ENCODE measurements around the gene GNAZ. TPM values are rescaled to one million over a fixed set of nuclear protein-coding genes. Genes with fewer than 3 reads are reported as not detected.

GNAZ gene
- total RNA-seq, 1 donor from 2014 or later, result 1.1 TPM

- DNase-seq (ENCODE audit: low read depth) (no peak), FAIRE-seq (no peak)
- Mint-ChIP-seq H3K4me3 (ENCODE audit: unreplicated experiment) (no peak overlapping the region), H3K27me3 (ENCODE audit: low read depth, unreplicated experiment) (peaks cover 4% of the 10 kb centered on the region), H3K36me3 (ENCODE audit: low read depth, unreplicated experiment) (peaks cover 16% of the 10 kb centered on the region), H3K4me1 (ENCODE audit: low read depth, unreplicated experiment) (peaks cover 7% of the 10 kb centered on the region), H3K9me3 (ENCODE audit: unreplicated experiment) (no peaks in the 10 kb centered on the region), H3K27ac (ENCODE audit: unreplicated experiment) (peak overlapping the region; percentile 5)
- Histone ChIP-seq H3K4me2 (ENCODE audit: low read length) (no peak overlapping the region), H3K79me2 (ENCODE audit: insufficient read depth, low read length) (peaks cover 2% of the 10 kb centered on the region), H3K9ac (ENCODE audit: low read length) (no peak overlapping the region), H4K20me1 (ENCODE audit: insufficient read depth, low read length) (peaks cover 12% of the 10 kb centered on the region), H3K4me3 (ENCODE audit: insufficient read depth, low read depth, low read length) (no peak overlapping the region), H2AFZ (ENCODE audit: low read depth, low read length) (no peak overlapping the region), H3K27ac (ENCODE audit: low read depth, low read length) (no peak overlapping the region), H3K36me3 (ENCODE audit: insufficient read depth, low read length) (no peaks in the 10 kb centered on the region), H3K9me3 (ENCODE audit: insufficient read depth, low read depth, low read length) (no peaks in the 10 kb centered on the region), H3K27me3 (ENCODE audit: insufficient read depth, low read length) (no peaks in the 10 kb centered on the region), H3K4me1 (ENCODE audit: insufficient read depth, low read length) (peaks cover 21% of the 10 kb centered on the region)
- TF ChIP-seq EZH2 (IDR thresholded peaks at IDR 0.05; ENCODE audit: insufficient read depth, low read length) (no peak), CTCF (IDR thresholded peaks at IDR 0.05; ENCODE audit: insufficient read depth, low read depth, low read length) (no peak)
Measured at GRCh38 chr22:23149743-23150238, 79.5 kb downstream of the GNAZ start.

DNA sequence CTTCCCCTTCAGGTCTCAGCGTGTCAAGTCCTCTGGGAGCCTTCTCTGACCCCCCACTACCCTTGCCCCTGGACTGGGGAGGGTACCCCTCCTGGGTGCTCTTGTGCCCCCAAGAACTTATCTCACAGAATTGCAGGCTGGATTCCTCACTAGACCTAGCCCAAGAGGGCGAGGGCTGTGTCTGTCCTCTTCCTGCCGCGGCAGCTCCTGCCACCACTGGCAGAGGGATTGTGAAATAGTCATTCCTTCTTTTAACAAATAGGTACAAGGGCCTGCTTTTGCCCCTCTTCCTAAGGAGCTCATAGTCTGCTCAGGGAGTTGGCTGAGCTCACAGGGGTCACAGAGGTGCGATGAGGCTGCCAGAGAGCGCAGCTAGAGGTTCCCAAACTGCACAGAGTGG lies 80.4 kb downstream of the GNAZ start:
- DNase-seq (ENCODE audit: low read depth), result no peak
- no peak for FAIRE-seq
- H3K4me1 Mint-ChIP-seq (ENCODE audit: low read depth, unreplicated experiment), result peaks cover 7% of the 10 kb centered on the region
- peaks cover 18% of the 10 kb centered on the region for H3K36me3 Mint-ChIP-seq (ENCODE audit: low read depth, unreplicated experiment)
- H3K36me3 ChIP-seq (ENCODE audit: insufficient read depth, low read length), result no peaks in the 10 kb centered on the region
- H3K4me3 Mint-ChIP-seq (ENCODE audit: unreplicated experiment), result no peak overlapping the region
- no peak overlapping the region for H3K4me3 ChIP-seq (ENCODE audit: insufficient read depth, low read depth, low read length)
- no peaks in the 10 kb centered on the region for H3K79me2 ChIP-seq (ENCODE audit: insufficient read depth, low read length)
- H3K27ac Mint-ChIP-seq (ENCODE audit: unreplicated experiment), result no peak overlapping the region
- H3K9ac ChIP-seq (ENCODE audit: low read length), result no peak overlapping the region
- H2AFZ ChIP-seq (ENCODE audit: low read depth, low read length), result no peak overlapping the region
- H4K20me1 ChIP-seq (ENCODE audit: insufficient read depth, low read length), result peaks cover 12% of the 10 kb centered on the region
- H3K27ac ChIP-seq (ENCODE audit: low read depth, low read length), result no peak overlapping the region
- no peaks in the 10 kb centered on the region for H3K9me3 Mint-ChIP-seq (ENCODE audit: unreplicated experiment)
- no peak overlapping the region for H3K4me2 ChIP-seq (ENCODE audit: low read length)
- TF ChIP-seq CTCF (IDR thresholded peaks at IDR 0.05; ENCODE audit: insufficient read depth, low read depth, low read length), result no peak
- no peak for TF ChIP-seq EZH2 (IDR thresholded peaks at IDR 0.05; ENCODE audit: insufficient read depth, low read length)
- peaks cover 4% of the 10 kb centered on the region for H3K27me3 Mint-ChIP-seq (ENCODE audit: low read depth, unreplicated experiment)
- H3K9me3 ChIP-seq (ENCODE audit: insufficient read depth, low read depth, low read length), result no peaks in the 10 kb centered on the region
- H3K27me3 ChIP-seq (ENCODE audit: insufficient read depth, low read length), result no peaks in the 10 kb centered on the region
- H3K4me1 ChIP-seq (ENCODE audit: insufficient read depth, low read length), result peaks cover 14% of the 10 kb centered on the region

DNA sequence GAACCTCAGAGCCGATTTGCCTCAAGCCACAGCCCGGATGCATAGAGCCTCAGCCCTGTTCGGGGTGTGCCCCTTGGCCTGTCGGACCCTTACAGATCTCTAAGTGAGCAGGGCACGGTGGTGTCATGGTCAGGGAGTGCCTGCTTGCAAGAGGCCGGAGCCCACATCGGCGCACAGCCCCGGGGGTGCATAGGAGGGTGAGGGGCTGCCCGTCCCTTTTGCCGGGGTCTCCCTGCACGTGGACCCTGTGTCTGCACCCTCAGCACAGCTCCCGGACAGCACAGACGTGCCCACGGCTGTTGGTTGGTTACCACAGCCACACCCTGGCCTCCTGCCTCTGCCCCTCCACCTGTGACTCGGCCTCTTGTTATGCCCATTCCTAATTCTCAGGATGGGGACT lies 81.5 kb downstream of the GNAZ start:
- H3K27me3 Mint-ChIP-seq (ENCODE audit: low read depth, unreplicated experiment), result peaks cover 6% of the 10 kb centered on the region
- H2AFZ ChIP-seq (ENCODE audit: low read depth, low read length), result no peak overlapping the region
- no peak overlapping the region for H3K4me2 ChIP-seq (ENCODE audit: low read length)
- no peak overlapping the region for H3K9ac ChIP-seq (ENCODE audit: low read length)
- H3K4me1 ChIP-seq (ENCODE audit: insufficient read depth, low read length), result peaks cover 6% of the 10 kb centered on the region
- H3K36me3 Mint-ChIP-seq (ENCODE audit: low read depth, unreplicated experiment), result peaks cover 21% of the 10 kb centered on the region
- H3K36me3 ChIP-seq (ENCODE audit: insufficient read depth, low read length), result no peaks in the 10 kb centered on the region
- TF ChIP-seq CTCF (IDR thresholded peaks at IDR 0.05; ENCODE audit: insufficient read depth, low read depth, low read length), result no peak
- TF ChIP-seq EZH2 (IDR thresholded peaks at IDR 0.05; ENCODE audit: insufficient read depth, low read length), result no peak
- FAIRE-seq (no peak), DNase-seq (ENCODE audit: low read depth) (no peak)
- H3K4me3 Mint-ChIP-seq (ENCODE audit: unreplicated experiment), result no peak overlapping the region
- H3K27ac ChIP-seq (ENCODE audit: low read depth, low read length), result no peak overlapping the region
- peaks cover 12% of the 10 kb centered on the region for H4K20me1 ChIP-seq (ENCODE audit: insufficient read depth, low read length)
- no peaks in the 10 kb centered on the region for H3K79me2 ChIP-seq (ENCODE audit: insufficient read depth, low read length)
- H3K27ac Mint-ChIP-seq (ENCODE audit: unreplicated experiment), result no peak overlapping the region
- H3K4me3 ChIP-seq (ENCODE audit: insufficient read depth, low read depth, low read length), result no peak overlapping the region
- no peaks in the 10 kb centered on the region for H3K27me3 ChIP-seq (ENCODE audit: insufficient read depth, low read length)
- H3K9me3 ChIP-seq (ENCODE audit: insufficient read depth, low read depth, low read length), result no peaks in the 10 kb centered on the region
- H3K9me3 Mint-ChIP-seq (ENCODE audit: unreplicated experiment), result no peaks in the 10 kb centered on the region
- peaks cover 7% of the 10 kb centered on the region for H3K4me1 Mint-ChIP-seq (ENCODE audit: low read depth, unreplicated experiment)

Measured in astrocyte (in vitro differentiated cells and primary cell).